GM12878 (cell line): ENCODE data around the gene ISG15.

Source experiments
- JUND ChIP-seq: IDR thresholded peaks from 2 replicates; pipeline ENCODE4 v1.6.1; 2012; ENCODE audit warnings: low read depth, mild to moderate bottlenecking, low read length, improper control_type of control experiment, moderate library complexity
- SIN3A ChIP-seq: IDR thresholded peaks from 2 replicates; pipeline ENCODE4 v1.6.1; 2012; ENCODE audit warnings: low read depth, low read length, improper control_type of control experiment
- TF ChIP-seq, protein P1 (sequence below), 3 experiments: IDR thresholded peaks in 2 of 3; conservative IDR thresholded peaks in 1 of 3; 2 replicates each; pipeline ENCODE4 v1.5.1; 2011; ENCODE audit warnings: low read depth in 3 of 3, low read length in 3 of 3, mild to moderate bottlenecking in 3 of 3, control low read depth in 2 of 3, moderate library complexity in 2 of 3, inconsistent platforms in 1 of 3, mixed read lengths in 1 of 3; ENCODE audit not compliant: control insufficient read depth in 2 of 3, insufficient read depth in 1 of 3; ENCODE audit errors: extremely low read depth in 1 of 3

DNA sequence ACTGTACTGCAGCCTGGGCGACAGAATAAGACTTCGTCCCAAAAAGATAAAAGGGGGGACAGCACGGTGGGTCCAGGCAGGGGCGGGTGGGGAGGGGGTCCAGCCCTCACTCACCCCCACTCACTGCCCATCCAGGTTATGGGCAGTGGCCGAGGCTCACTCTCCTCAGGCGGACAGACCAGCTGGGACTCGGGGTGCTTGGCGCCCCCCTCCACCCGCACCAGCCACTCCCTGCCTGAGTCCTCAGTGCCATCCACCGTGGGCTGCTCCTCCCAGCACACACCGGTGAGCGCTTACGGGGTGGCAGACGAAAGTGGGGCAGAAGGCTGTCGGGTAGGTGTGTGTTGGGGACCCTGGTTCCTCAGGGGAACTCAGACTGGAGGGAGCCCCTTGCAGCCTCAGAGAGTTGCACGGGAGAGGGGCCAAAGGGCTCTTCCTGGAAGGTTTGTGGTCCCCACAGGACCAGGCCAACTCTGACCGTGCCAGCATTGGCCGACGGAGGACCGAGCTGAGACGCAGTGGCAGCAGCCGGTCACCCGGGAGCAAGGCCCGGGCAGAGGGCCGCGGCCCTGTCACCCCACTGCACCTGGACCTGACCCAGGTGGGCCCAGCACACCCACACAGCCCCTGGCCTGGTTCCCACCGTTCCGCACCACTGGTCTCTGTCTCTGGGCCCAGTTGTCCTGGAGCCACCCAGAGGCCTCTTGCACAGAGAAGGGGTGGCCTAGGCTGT, 40.4 kb upstream of the ISG15 start:
- TF ChIP-seq JUND: no peak
- TF ChIP-seq, protein P1, sequence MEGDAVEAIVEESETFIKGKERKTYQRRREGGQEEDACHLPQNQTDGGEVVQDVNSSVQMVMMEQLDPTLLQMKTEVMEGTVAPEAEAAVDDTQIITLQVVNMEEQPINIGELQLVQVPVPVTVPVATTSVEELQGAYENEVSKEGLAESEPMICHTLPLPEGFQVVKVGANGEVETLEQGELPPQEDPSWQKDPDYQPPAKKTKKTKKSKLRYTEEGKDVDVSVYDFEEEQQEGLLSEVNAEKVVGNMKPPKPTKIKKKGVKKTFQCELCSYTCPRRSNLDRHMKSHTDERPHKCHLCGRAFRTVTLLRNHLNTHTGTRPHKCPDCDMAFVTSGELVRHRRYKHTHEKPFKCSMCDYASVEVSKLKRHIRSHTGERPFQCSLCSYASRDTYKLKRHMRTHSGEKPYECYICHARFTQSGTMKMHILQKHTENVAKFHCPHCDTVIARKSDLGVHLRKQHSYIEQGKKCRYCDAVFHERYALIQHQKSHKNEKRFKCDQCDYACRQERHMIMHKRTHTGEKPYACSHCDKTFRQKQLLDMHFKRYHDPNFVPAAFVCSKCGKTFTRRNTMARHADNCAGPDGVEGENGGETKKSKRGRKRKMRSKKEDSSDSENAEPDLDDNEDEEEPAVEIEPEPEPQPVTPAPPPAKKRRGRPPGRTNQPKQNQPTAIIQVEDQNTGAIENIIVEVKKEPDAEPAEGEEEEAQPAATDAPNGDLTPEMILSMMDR (IDR thresholded peaks at IDR 0.05 in 2 of 3, conservative IDR thresholded peaks at IDR 0.05 in 1 of 3; ENCODE audit: control insufficient read depth in 2 of 3, extremely low read depth in 1 of 3, insufficient read depth in 1 of 3, low read depth in 3 of 3, low read length in 3 of 3): no peak
- no peak for TF ChIP-seq SIN3A
